Measurements from ENCODE around the gene SPEF2. TPM values are rescaled to one million over a fixed set of nuclear protein-coding genes. Genes with fewer than 3 reads are reported as not detected.
"Not testable (repeated sequence)": the region's sequence is repeated elsewhere in the genome, so short reads cannot be mapped to it uniquely, and the experiment has no call there.

SPEF2 gene
- total RNA-seq, 1 donor from 2014 or later = 14.4 TPM

DNA sequence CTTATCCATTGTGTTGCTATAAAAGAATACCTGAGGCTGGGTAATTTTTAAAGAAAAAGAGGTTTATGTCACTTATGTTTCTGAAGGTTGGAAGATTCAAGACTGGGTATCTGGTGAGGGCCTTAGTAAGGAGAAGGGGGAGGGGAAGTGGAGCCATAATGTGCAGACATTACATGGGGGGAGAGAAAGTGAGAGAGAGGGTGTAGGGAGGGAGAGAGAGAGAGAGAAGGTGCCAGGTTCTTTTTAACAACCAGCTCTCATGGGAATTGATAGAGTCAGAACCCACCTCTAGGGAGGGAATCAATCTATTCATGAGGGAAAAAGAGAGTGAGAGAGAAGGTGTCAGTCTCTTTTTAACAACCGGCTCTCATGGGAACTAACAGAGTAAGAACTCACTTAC is 29.5 kb downstream of the SPEF2 start:
- no peak for ATAC-seq
- no peak for DNase-seq (ENCODE audit: low spot score)
- intact Hi-C loops (cut with DNase I) = no loop called here

DNA sequence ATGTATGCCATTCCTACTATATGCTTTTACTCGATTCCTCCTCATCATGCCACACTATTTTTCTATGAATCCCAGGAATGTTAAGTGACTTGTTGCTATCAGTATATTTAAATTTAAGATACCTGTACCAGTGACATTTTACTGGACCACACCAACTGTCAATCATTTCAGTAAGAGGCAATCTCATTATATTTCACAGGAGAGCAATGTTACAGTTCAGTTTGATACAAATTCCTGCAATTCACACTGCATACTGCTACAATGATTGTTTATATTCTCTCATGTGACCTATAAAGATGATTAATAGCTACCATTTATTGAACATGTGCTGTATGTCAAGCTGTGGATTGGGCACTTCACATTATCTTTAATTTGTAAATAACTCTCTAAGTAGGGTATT is 30.0 kb downstream of the SPEF2 start:
- ATAC-seq = no peak
- intact Hi-C loops (cut with DNase I) = no loop called here

DNA sequence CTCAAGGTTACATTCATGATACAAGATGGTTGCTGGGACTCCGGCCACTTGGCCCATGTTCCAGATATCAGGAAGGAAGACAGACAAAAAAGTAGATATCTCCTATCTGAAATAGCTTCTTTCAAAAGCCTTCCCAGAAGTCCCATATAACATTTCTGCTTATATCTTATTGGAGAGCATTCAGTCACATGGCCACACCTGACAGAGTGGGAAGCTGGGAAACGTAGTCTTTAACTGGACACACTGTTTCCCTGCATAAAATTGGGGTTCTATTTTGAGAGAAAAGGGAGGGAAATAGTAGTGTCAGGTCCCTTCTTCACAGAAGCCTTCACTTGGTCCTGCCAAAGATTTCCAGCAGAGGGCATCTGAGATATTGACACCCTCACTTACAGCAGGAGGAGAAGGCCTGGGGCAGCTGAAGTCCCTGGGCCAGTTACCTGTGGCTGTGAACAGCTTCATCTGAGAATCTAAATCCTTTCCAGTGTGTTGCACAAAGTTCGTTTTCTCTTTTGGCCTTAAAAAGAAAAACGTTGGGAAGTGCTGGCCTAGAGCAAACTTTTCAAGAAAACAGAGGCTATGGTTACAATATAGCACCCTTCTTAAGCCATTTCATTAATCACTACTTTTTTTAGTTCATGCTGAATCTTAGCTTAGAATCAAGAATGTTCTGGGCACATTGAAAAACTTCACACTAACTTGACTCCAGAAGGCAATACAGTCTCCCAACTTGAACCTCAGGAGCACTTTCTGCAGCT is 33.5 kb downstream of the SPEF2 start:
- intact Hi-C loops (cut with DNase I) = no loop called here
- ATAC-seq (no peak), DNase-seq (ENCODE audit: low spot score) (no peak)

More for the DNA sequence above, 30.0 kb downstream of the SPEF2 start:
- DNase-seq (ENCODE audit: low spot score) = no peak

DNA sequence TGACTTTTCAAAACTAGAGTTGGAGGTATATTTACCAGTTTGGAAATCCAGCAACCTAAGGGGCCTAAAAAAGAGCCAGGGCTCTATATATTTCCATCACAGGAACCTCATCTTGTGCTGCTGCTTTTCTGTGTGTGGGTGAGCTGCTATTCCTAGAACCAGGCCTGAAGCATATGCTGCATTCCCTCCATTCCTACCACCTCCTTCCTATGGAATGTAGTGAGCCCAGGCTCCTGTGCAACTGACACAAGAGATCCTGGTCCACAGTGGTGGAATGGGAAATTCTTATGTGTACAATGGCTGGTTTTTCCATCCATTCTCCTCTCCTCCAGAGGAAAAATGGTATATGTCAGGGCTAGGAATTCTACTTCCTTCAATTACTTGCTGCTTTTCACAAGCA is 39.1 kb downstream of the SPEF2 start:
- no peak for ATAC-seq
- intact Hi-C loops (cut with DNase I) = no loop called here

DNA sequence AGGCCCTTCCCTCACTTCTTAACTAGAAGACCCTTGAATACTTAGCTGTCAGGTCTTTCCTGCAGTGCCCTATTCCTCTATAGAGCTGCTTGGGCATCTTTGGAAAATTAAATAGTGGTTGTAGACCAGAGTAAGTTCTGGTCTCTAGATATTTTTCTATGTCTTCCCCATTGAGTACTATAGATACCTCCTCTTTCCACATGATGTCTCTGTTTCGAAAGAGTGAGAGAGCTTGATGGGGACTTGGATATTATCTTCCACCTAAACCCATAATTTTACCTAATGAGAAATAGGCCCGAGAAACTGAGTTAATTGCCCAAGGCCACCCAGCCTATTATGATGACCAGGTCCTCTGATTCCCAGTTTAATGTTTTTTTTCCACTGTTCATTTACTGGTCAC is 40.2 kb downstream of the SPEF2 start:
- DNase-seq (ENCODE audit: low spot score) (no peak), ATAC-seq (no peak)
- intact Hi-C loops (cut with DNase I) = no loop called here

More for the DNA sequence above, 39.1 kb downstream of the SPEF2 start:
- no peak for DNase-seq (ENCODE audit: low spot score)

DNA sequence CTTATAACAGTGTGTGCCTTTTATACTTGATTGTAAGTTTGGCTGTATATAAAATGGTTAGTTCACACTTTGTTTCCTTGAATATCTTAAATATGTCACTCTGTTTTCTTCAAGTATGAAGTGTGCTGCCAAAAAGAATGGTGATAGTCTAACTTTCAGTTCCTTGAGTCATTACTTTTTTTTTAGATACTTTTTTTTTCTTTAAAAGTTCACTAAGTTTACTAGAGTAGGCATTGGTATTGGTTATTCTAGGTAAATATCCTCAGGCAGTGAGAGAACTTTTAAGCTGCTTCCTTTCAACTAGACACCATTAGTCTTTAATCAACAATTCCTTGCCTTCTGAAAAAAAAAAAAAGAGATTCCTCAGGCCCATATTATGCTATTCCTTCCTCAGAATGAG is 41.9 kb downstream of the SPEF2 start:
- intact Hi-C loops (cut with DNase I) = no loop called here
- DNase-seq (ENCODE audit: low spot score) (no peak), ATAC-seq (no peak)

DNA sequence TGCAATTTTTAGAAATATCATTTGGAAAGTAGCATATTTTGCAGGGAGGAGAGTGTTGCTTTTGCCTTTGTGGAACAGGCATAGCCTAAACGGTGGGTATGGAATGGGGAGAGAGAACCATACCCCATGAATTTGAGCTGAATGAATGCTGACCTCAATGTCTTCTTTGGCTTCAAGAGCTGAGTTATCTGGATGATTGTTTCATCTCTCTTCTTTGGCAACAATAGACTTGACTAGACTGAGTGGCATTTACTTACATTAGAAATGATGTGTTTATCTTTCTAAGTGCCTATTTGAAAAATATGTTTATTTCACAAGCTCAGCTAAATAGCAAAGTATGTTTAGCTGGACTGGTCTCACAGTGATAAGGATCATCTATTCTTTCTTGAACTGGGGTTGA is 42.8 kb downstream of the SPEF2 start:
- no peak for DNase-seq (ENCODE audit: low spot score)
- intact Hi-C loops (cut with DNase I) = no loop called here
- ATAC-seq = no peak

DNA sequence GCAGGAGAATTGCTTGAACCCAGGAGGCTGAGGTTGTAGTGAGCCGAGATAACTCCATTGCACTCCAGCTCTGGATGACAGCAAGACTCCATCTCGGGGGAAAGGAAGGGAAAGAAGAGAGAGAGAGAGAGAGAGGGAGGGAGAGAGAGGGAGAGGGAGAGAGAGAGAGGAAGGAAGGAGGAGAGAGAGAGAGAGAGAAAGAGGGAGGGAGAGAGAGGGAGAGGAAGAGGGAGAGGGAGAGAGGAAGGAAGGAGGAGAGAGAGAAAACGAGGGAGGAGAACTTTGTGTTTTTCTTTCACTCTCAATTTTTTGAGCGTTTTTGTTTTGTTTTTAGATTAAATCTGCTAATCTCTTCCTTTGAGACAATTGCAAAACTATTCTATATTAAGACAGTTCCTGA is 46.9 kb downstream of the SPEF2 start:
- ATAC-seq = no peak
- intact Hi-C loops (cut with DNase I) = no loop called here
- no peak for DNase-seq (ENCODE audit: low spot score)

DNA sequence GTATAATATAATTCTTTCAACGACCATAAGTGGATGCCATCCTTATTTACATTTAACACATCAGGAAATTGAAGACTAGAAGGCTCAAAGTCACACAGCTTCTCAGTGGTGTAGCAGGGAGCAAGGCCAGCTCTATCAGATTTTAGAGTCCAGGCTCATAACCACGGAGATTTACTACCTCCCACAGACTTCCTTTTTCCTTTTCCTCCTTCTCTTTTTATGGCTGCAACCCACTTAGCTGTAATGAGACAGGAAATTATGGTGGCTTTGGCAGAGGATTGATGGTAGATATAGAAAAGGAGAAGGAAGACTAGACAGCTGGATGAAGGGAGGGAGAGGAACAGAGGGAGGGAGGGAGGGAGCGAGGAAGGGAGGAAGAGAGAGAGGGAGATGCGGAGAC is 47.4 kb downstream of the SPEF2 start:
- no peak for ATAC-seq
- intact Hi-C loops (cut with DNase I) = no loop called here
- DNase-seq (ENCODE audit: low spot score) = no peak

DNA sequence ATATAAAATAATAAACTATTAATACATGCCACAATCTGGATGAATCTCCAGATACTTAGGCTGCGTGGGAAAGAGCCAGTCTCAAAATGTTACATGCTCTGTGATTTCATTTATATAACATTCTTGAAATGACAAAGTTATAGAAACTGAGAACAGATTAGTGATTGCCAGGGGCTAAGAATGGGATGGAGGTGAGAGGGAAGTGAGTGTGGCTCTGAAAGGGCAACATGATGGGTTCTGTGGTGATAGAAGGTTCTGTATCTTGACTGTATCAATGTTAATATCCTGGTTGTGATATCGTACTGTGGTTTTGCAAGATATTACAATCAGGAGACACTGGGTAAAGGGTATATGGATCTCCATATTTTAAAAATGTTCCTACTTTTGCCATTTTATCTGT is 50.7 kb downstream of the SPEF2 start:
- DNase-seq (ENCODE audit: low spot score) (no peak), ATAC-seq (no peak)
- intact Hi-C loops (cut with DNase I) = no loop called here

DNA sequence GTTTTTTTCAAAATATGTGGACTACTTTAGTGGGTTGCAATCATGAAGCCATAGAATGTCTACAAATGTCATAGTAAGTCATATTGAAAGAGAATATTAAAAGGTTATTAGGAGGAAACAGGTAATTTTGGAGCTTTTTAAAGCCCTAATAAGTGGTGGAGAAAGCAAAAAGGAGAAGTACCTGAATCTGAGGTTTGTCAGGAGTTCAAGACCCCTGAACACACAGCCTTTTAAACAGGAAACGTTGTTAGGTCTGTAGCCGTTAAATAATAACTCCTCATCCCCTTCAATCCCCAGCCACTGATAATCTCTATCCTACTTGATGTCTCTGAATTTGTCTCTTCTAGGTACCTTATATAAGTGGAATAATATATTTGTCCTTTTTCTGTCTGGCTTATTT is 51.1 kb downstream of the SPEF2 start:
- DNase-seq (ENCODE audit: low spot score) (no peak), ATAC-seq (no peak)
- intact Hi-C loops (cut with DNase I) = no loop called here

DNA sequence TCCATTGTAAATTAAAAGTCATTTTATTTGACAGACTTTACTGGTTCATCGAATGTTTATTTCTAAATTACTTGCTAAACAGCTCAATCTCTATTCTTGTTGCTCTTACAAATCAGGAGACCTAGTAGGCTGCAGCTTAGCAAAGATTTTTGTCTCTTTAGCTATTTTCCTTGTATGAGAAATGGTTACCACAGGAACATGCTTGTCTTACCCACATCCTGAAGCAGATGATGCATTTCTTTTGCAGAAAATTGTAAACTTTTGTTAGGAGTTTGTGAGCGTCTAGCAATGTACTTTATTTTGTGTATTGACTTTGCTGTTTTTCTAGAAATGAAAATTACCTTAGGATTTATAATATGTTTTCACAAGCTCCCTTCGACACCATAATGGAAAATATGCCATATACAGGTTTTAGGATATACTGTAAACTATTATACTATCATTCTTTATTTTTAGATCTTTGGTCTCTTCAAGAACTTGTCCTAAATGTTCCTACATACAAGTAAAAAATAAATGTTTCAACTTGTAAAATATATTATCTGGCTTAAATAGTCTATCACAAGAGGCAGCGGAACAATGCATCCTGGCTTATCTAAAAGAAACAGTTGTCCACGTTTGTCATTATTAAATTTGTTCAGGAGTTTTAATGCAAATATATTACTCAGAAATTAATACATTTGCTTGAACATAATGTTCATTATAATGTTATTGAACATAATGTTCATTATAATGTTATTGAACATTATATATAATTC is 54.1 kb downstream of the SPEF2 start:
- ATAC-seq (no peak), DNase-seq (ENCODE audit: low spot score) (no peak)
- intact Hi-C loops (cut with DNase I) = no loop called here

DNA sequence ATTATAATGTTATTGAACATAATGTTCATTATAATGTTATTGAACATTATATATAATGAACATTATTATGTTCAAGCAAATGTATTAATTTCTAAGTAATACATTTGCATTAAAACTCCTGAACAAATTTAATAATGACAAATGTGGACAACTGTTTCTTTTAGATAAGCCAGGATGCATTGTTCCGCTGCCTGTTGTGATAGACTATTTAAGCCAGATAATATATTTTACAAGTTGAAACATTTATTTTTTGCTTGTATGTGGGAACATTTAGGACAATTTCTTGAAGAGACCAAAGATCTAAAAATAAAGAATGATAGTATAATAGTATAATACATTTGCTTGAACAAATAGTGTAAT is 54.6 kb downstream of the SPEF2 start:
- intact Hi-C loops (cut with DNase I); DNase-seq (ENCODE audit: low spot score); ATAC-seq: not testable (repeated sequence)

DNA sequence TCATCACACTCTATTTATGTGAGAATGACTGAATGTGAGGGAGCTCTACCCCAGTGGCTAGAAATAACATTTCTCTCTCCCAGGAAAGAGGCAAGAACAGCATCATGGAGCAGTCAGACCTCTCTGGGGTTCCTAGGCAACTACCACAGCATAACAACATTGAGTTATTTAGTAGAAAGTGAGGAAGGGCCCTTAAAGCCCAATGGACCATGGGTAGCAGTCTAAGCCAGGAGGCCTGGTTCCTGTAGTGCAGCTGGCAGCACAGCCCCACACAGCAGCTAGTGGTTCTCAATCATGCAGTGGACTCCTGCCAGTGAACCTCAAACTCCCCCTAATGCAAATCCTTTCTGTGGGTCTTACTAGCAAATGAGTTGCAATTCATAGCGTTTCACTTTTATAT is 55.3 kb downstream of the SPEF2 start:
- intact Hi-C loops (cut with DNase I) = no loop called here
- DNase-seq (ENCODE audit: low spot score) (no peak), ATAC-seq (no peak)

DNA sequence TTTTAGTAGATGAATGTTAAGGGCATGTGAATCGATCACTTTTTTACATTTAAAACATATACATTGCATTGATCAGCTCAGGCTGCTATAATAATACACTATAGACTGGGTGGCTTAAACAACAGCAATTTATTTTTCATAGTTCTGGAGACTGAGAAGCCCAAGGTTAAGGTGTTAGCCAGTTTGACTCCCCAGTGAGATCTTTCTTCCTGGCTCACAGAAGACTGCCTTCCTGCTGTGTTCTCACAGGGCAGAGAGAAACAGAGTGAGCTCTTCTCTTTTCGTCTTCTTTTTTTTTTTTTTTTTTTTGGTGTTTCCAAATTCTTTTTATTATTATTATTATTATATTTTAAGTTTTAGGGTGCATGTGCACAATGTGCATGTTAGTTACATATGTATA is 56.4 kb downstream of the SPEF2 start:
- no peak for DNase-seq (ENCODE audit: low spot score)
- ATAC-seq = no peak
- intact Hi-C loops (cut with DNase I) = no loop called here

DNA sequence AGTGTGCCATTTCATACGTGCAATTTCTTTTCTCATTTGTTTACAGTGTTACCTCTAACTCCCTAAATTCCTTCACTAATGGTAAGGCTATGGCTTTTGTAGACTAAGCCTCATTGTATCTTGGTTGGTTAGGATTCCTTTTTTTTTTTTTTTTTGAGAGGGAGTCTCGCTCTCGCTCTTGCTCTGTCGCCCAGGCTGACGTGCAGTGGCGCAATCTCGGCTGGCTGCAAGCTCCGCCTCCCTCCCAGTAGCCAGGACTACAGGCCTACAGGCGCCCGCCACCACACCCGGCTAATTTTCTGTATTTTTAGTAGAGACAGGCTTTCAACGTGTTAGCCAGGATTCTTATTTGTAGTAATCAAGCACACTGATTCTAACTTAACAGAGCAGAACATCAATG is 57.7 kb downstream of the SPEF2 start:
- no peak for DNase-seq (ENCODE audit: low spot score)
- no peak for ATAC-seq
- intact Hi-C loops (cut with DNase I) = no loop called here

DNA sequence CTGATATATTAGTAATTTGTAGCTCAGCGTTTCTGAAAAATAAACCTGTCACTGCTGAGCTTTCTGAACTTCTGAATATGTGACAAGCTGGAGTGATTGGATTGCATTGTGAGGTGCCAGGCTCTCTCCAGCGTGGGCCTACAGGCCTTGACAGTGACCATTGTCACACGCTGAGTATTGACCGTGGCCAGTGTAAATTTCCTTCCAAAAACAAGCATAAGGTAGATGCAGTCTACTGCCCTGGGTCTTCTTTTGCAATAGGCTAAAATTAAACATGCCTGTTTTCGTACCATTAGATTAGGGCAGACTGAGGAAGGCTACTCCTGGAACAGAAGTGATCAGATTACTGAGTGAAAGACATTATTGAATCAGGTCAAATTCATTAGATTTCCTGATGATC is 60.2 kb downstream of the SPEF2 start:
- DNase-seq (ENCODE audit: low spot score) = no peak
- ATAC-seq = no peak
- intact Hi-C loops (cut with DNase I) = no loop called here

DNA sequence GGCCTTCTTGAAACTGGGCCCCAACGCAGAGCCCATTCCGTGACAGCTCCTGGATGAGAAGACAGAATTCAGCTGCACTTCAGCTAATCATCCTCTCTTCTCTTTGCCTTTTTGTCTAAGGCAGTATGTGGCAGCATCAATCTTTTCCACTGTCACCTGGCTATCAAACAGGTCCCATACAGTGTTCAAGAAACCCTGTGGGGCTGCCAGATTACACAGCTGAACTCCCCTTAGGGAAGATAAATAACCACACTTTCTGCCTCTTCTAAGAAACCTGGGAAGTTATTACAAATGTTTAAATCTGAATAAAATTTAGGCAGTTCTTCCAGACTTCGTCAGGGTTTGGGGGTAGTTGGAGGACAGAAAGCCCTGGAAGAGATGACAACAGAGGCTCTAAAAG is 61.0 kb downstream of the SPEF2 start:
- ATAC-seq = no peak
- intact Hi-C loops (cut with DNase I) = no loop called here
- no peak for DNase-seq (ENCODE audit: low spot score)

DNA sequence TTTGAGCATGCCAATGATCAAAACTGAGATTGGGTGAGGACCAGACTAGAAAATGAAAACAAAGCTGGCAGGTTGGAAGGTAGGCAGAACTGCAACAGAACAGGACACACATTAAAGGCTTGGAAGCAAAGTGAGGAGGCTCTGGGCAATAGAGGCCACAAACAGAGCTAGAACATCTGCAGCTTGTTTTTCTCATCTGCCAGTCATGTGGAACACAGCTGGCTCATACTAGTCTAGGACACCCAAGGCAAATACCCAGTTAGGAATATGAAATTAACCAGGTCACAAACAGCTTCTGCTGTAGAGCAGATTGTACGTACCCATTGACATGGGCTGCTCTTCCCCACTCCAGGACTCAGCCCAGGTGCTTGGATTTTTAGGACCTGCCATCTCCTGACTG is 61.7 kb downstream of the SPEF2 start:
- ATAC-seq (no peak), DNase-seq (ENCODE audit: low spot score) (no peak)
- intact Hi-C loops (cut with DNase I) = no loop called here

DNA sequence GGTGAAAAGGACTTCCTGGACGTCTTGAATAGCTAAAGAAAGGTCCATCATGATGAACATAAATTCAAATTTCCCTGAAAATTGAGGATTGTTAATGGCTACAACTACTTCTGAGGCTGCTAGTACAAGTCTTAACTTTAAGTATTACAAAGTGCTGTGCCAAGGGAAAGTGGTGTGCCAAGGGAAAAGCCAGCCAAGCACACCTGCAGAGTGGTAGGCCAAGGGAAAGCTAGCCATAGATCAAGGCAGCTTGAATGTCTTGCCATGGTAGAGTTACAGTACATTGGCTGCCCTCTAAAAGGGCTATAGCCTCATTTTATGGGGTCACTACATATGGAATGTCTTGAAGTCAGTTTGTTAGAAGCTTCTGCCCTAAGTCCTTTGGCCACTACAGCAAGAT is 64.2 kb downstream of the SPEF2 start:
- DNase-seq (ENCODE audit: low spot score) (no peak), ATAC-seq (no peak)
- intact Hi-C loops (cut with DNase I) = no loop called here

DNA sequence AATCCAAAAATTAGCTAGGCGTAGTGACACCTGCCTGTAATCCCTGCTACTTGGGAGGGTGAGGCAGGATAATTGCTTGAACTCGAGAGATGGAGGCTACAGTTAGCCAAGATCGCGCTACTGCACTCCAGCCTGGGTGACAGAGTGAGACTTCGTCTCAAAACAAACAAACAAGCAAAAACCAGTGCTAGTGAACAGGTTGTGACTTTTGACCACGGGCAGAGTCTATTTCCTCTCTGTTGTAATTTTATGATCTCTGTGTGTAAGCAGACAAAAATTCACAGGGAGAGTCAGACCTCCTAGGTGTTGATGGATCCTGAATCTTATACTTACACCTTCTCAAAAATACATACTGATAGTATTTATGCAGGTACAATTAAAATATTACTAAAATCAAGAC is 65.8 kb downstream of the SPEF2 start:
- no peak for ATAC-seq
- no peak for DNase-seq (ENCODE audit: low spot score)
- intact Hi-C loops (cut with DNase I) = no loop called here
